ENCODE results near the gene TSG101. TPM values are rescaled to one million over a fixed set of nuclear protein-coding genes. Genes with fewer than 3 reads are reported as not detected.

TSG101 gene, protein sequence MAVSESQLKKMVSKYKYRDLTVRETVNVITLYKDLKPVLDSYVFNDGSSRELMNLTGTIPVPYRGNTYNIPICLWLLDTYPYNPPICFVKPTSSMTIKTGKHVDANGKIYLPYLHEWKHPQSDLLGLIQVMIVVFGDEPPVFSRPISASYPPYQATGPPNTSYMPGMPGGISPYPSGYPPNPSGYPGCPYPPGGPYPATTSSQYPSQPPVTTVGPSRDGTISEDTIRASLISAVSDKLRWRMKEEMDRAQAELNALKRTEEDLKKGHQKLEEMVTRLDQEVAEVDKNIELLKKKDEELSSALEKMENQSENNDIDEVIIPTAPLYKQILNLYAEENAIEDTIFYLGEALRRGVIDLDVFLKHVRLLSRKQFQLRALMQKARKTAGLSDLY
- total RNA-seq (100 to 1,000 TPM in 1 of 5 donors, 10 to 100 TPM in 4; 30.3 to 125 (median 68.8) TPM), polyA plus RNA-seq (10 to 100 TPM; 38.0 to 86.1 (median 57.0) TPM)
- long read RNA-seq, donor 1, transcript TSG101-201 (10 exons, 1,824 nt): major isoform, 8 of 9 reads
- long read RNA-seq, donor 1, partial matches to known transcripts: 0 of 9 reads
- long read RNA-seq, donor 1, other reads (novel, unspliced or antisense): 0 of 9 reads
- long read RNA-seq, donor 2, transcript TSG101-201 (10 exons, 1,824 nt): major isoform, 18 of 29 reads
- long read RNA-seq, donor 2, partial matches to known transcripts: 11 of 29 reads
- long read RNA-seq, donor 2, other reads (novel, unspliced or antisense): 0 of 29 reads
- long read RNA-seq, donor 3, transcript TSG101-201 (10 exons, 1,824 nt): major isoform, 9 of 10 reads
- long read RNA-seq, donor 3, partial matches to known transcripts: 0 of 10 reads
- long read RNA-seq, donor 3, other reads (novel, unspliced or antisense): 0 of 10 reads
- long read RNA-seq, donor 4, partial matches to known transcripts: 0 of 3 reads
- long read RNA-seq, donor 4, other reads (novel, unspliced or antisense): 0 of 3 reads
- long read RNA-seq, donor 5, transcript TSG101-201 (10 exons, 1,824 nt): major isoform, 31 of 46 reads
- long read RNA-seq, donor 5, partial matches to known transcripts: 8 of 46 reads
- long read RNA-seq, donor 5, other reads (novel, unspliced or antisense): 6 of 46 reads
- long read RNA-seq, donor 6, transcript TSG101-201 (10 exons, 1,824 nt): major isoform, 44 of 58 reads
- long read RNA-seq, donor 6, partial matches to known transcripts: 0 of 58 reads
- long read RNA-seq, donor 6, other reads (novel, unspliced or antisense): 14 of 58 reads
- long read RNA-seq, donor 7, transcript TSG101-201 (10 exons, 1,824 nt): major isoform, 27 of 32 reads
- long read RNA-seq, donor 7, partial matches to known transcripts: 0 of 32 reads
- long read RNA-seq, donor 7, other reads (novel, unspliced or antisense): 5 of 32 reads
- long read RNA-seq, donor 8, transcript TSG101-201 (10 exons, 1,824 nt): major isoform, 19 of 26 reads
- long read RNA-seq, donor 8, partial matches to known transcripts: 0 of 26 reads
- long read RNA-seq, donor 8, other reads (novel, unspliced or antisense): 6 of 26 reads
- long read RNA-seq, donor 9, transcript TSG101-201 (10 exons, 1,824 nt): major isoform, 13 of 20 reads
- long read RNA-seq, donor 9, partial matches to known transcripts: 7 of 20 reads
- long read RNA-seq, donor 9, other reads (novel, unspliced or antisense): 0 of 20 reads
- long read RNA-seq, donor 10, transcript TSG101-201 (10 exons, 1,824 nt): major isoform, 8 of 8 reads
- long read RNA-seq, donor 10, partial matches to known transcripts: 0 of 8 reads
- long read RNA-seq, donor 10, other reads (novel, unspliced or antisense): 0 of 8 reads

GRCh38 chr11:18526521-18527296, at the start of gene TSG101:
TSS of gene TSG101 (minus strand) at chr11:18526942. CDS start at chr11:18526816, 126 bp downstream.
- WGBS, 5 donors: 0% methylated on average over 42 to 57 of the region's 57 CpGs
- H3K27me3 ChIP-seq: no peaks in the 10 kb centered on the region
- intact Hi-C loops (cut with DNase I; ENCODE audit: low total_unique reads): no loop called here
- peak within 1 kb of the TSS; percentile 93 to 98 (median 97) for H3K27ac ChIP-seq
- H3K9me3 ChIP-seq: no peaks in the 10 kb centered on the region
- H3K4me3 ChIP-seq: peak within 1 kb of the TSS; percentile 73 to 98 (median 86)
- peaks cover 18 to 50% (median 41%) of the 10 kb centered on the region in 4 donors for H3K4me1 ChIP-seq
- TF ChIP-seq POLR2AphosphoS5 (IDR thresholded peaks at IDR 0.05) (peak; percentile 75 to 98 (median 90)), POLR2A (IDR thresholded peaks at IDR 0.05) (peak in 1 of 4 donors; percentile 91), EP300 (IDR thresholded peaks at IDR 0.05) (no peak)
- peaks cover 0 to 16% (median 8%) of the 10 kb centered on the region in 4 donors for H3K36me3 ChIP-seq
- peak; percentile 93 to 98 for DNase-seq

DNA sequence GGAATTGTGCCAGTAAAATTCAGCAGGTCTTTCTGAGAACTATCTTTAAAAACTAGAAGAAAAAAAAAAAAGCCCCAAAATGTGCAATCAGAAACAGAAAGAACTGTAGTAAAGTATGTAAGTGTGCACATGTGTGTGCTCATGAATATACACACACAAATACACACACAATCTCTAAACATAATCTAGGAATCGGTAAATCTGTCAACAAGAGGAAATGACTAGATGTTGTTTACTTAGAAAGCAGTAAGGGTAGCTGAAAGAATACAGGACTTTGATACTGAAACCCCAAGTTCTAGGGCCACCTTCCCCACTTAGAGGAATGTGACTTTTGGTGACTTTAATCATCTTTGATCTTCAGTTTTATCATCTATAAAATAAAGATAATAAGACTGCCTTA, 48.6 kb upstream of the TSG101 start:
- Histone ChIP-seq H3K27me3 (no peaks in the 10 kb centered on the region), H3K9me3 (no peaks in the 10 kb centered on the region), H3K27ac (no peak overlapping the region), H3K36me3 (peaks cover 8 to 84% (median 75%) of the 10 kb centered on the region in 4 donors), H3K4me3 (no peak overlapping the region), H3K4me1 (peaks cover 0 to 19% (median 5%) of the 10 kb centered on the region in 4 donors)
- WGBS, 5 donors: 15 to 41% (median 33%) methylated on average over 1 of the region's 1 CpG
- intact Hi-C loops (cut with DNase I; ENCODE audit: low total_unique reads): no loop called here
- TF ChIP-seq EP300 (IDR thresholded peaks at IDR 0.05) (no peak), POLR2AphosphoS5 (IDR thresholded peaks at IDR 0.05) (no peak), POLR2A (IDR thresholded peaks at IDR 0.05) (no peak), CTCF (IDR thresholded peaks at IDR 0.05) (no peak)
- DNase-seq: no peak

GRCh38 chr11:18567081-18567480, 40.3 kb upstream of the TSG101 start:
- TF ChIP-seq CTCF (IDR thresholded peaks at IDR 0.05) (no peak), POLR2AphosphoS5 (IDR thresholded peaks at IDR 0.05) (no peak), POLR2A (IDR thresholded peaks at IDR 0.05) (no peak), EP300 (IDR thresholded peaks at IDR 0.05) (no peak)
- H3K27ac ChIP-seq: no peak overlapping the region
- H3K36me3 ChIP-seq: peaks cover 31 to 95% (median 86%) of the 10 kb centered on the region in 4 donors
- no peaks in the 10 kb centered on the region for H3K9me3 ChIP-seq
- DNase-seq: no peak
- no peak overlapping the region for H3K4me3 ChIP-seq
- intact Hi-C loops (cut with DNase I; ENCODE audit: low total_unique reads): no loop called here
- WGBS, 5 donors: 90 to 96% (median 95%) methylated on average over 3 of the region's 3 CpGs
- no peaks in the 10 kb centered on the region for H3K27me3 ChIP-seq
- H3K4me1 ChIP-seq: no peaks in the 10 kb centered on the region
